Stimulated activated CD4-positive, alpha-beta T cell treated with anti-CD3 and anti-CD28 coated beads, Interleukin-1b, Interleukin-23, amount 100 ng/mL, for 4 hours (primary cell): ENCODE results near the gene SPTBN1.

Experiments used
- DNase-seq, 2 donors: peaks; one replicate each; pipeline ENCODE4 v3.0.0-alpha.2; 2020; ENCODE audit warnings: low read depth in 2 of 2

The SPTBN1 gene

GRCh38 chr2:54632733-54633692 is 176.9 kb downstream of the SPTBN1 start:
- no peak for DNase-seq

GRCh38 chr2:54634021-54634420 is 177.9 kb downstream of the SPTBN1 start:
- DNase-seq = no peak

- no peak for DNase-seq
These were observed 178.7 kb downstream of the SPTBN1 start for GRCh38 chr2:54634564-54635511.

- DNase-seq = no peak
These were observed 179.5 kb downstream of the SPTBN1 start for GRCh38 chr2:54635554-54636152.

- no peak for DNase-seq
These were observed 180.4 kb downstream of the SPTBN1 start for GRCh38 chr2:54636415-54637139.

GRCh38 chr2:54638103-54638502 is 182.0 kb downstream of the SPTBN1 start:
- no peak for DNase-seq

- no peak for DNase-seq
These were observed 182.7 kb downstream of the SPTBN1 start for GRCh38 chr2:54638774-54639187.

- DNase-seq = no peak
These were observed 183.5 kb downstream of the SPTBN1 start for GRCh38 chr2:54639609-54640008.

GRCh38 chr2:54640834-54641540 is 184.9 kb downstream of the SPTBN1 start:
- no peak for DNase-seq

- no peak for DNase-seq
These were observed 185.9 kb downstream of the SPTBN1 start for GRCh38 chr2:54641988-54642387.

- DNase-seq = no peak
These were observed 186.7 kb downstream of the SPTBN1 start for GRCh38 chr2:54642677-54643430.

GRCh38 chr2:54644236-54644635 is 188.1 kb downstream of the SPTBN1 start:
- no peak for DNase-seq

GRCh38 chr2:54646170-54646927 is 190.2 kb downstream of the SPTBN1 start:
- DNase-seq = no peak

GRCh38 chr2:54648256-54648655 is 192.1 kb downstream of the SPTBN1 start:
- DNase-seq = no peak

GRCh38 chr2:54649191-54649590 is 193.1 kb downstream of the SPTBN1 start:
- DNase-seq = no peak

GRCh38 chr2:54649633-54650032 is 193.5 kb downstream of the SPTBN1 start:
- no peak for DNase-seq

GRCh38 chr2:54650612-54651011 is 194.5 kb downstream of the SPTBN1 start:
- DNase-seq = no peak

GRCh38 chr2:54651291-54651690 is 195.2 kb downstream of the SPTBN1 start:
- no peak for DNase-seq

- no peak for DNase-seq
These were observed 196.4 kb downstream of the SPTBN1 start for GRCh38 chr2:54652540-54652939.
